ENCODE results near the gene SELENOS. TPM values are rescaled to one million over a fixed set of nuclear protein-coding genes. Genes with fewer than 3 reads are reported as not detected.

Gene SELENOS
- polyA plus RNA-seq, 2 of the 4 experiments (the other 2 are of a cell fraction), result 97.9 to 184 TPM

- ChIA-PET POLR2A (no interaction called here), CTCF (interaction anchor here (0.7 to 13.3 kb wide), 8 partner anchors 8 to 333 kb away, joined by 3 to 227 read pairs (median 3); no protein-coding TSS in a partner anchor)
- no peak for ATAC-seq
- no peak for TF ChIP-seq BCL3 (IDR thresholded peaks at IDR 0.05)
- no peaks in the 10 kb centered on the region for H3K4me1 ChIP-seq
- FAIRE-seq, result no peak
- no peak overlapping the region for H3K27ac ChIP-seq
- no peak overlapping the region for H3K4me2 ChIP-seq
- H3K4me3 ChIP-seq, result no peak overlapping the region
- 72% methylated on average over 10 of the region's 10 CpGs for WGBS (ENCODE audit: missing lambda C conversion rate)
- H3K9me3 ChIP-seq, result no peaks in the 10 kb centered on the region
- no peak for DNase-seq (ENCODE audit: low read depth in 1 of 2, low spot score in 1 of 2)
Measured at GRCh38 chr15:101306341-101307047, 29.2 kb upstream of the SELENOS start.

GRCh38 chr15:101305820-101306255 is 28.6 kb upstream of the SELENOS start:
- DNase-seq (ENCODE audit: low read depth in 1 of 2, low spot score in 1 of 2), result no peak
- H3K27ac ChIP-seq, result no peak overlapping the region
- WGBS (ENCODE audit: missing lambda C conversion rate), result 81% methylated on average over 8 of the region's 8 CpGs
- H3K4me1 ChIP-seq, result no peaks in the 10 kb centered on the region
- POLR2A ChIA-PET, result interaction anchor here (0.6 kb wide), 1 partner anchor 57 kb away, joined by 4 read pairs; no protein-coding TSS in a partner anchor
- H3K9me3 ChIP-seq, result no peaks in the 10 kb centered on the region
- no peak for FAIRE-seq
- ATAC-seq, result no peak
- TF ChIP-seq FOSB (CRISPR knock-in tag; IDR thresholded peaks at IDR 0.05), result no peak
- H3K4me3 ChIP-seq, result no peak overlapping the region
- CTCF ChIA-PET, result interaction anchor here (0.8 to 13.3 kb wide), 8 partner anchors 9 to 333 kb away, joined by 3 to 227 read pairs (median 8); no protein-coding TSS in a partner anchor
- H3K4me2 ChIP-seq, result no peak overlapping the region

- DNase-seq (ENCODE audit: low read depth in 1 of 2, low spot score in 1 of 2) (no peak), ATAC-seq (no peak), FAIRE-seq (no peak)
- TF ChIP-seq RARB (CRISPR knock-in tag; IDR thresholded peaks at IDR 0.05), result no peak
- no peak for TF ChIP-seq NFE2L2 (conservative IDR thresholded peaks at IDR 0.05; ENCODE audit: low read length)
- no peak for TF ChIP-seq POLR2AphosphoS2 (conservative IDR thresholded peaks at IDR 0.05; ENCODE audit: low read length)
- TF ChIP-seq ZNF302 (CRISPR knock-in tag; IDR thresholded peaks at IDR 0.05), result no peak
- no peak for TF ChIP-seq HDAC2 (IDR thresholded peaks at IDR 0.05)
- TF ChIP-seq E2F6 (IDR thresholded peaks at IDR 0.05; ENCODE audit: borderline replicate concordance, low read depth), result no peak
- no peak for TF ChIP-seq EP300 (IDR thresholded peaks at IDR 0.05)
- no peak for TF ChIP-seq JUN (IDR thresholded peaks at IDR 0.05)
- no peak for TF ChIP-seq EHF (CRISPR knock-in tag; IDR thresholded peaks at IDR 0.05)
- Histone ChIP-seq H3K4me2 (no peak overlapping the region), H3K4me3 (no peak overlapping the region), H3K4me1 (no peaks in the 10 kb centered on the region), H3K9me3 (no peaks in the 10 kb centered on the region), H3K27ac (no peak overlapping the region)
- ChIA-PET POLR2A (no interaction called here), CTCF (interaction anchor here (0.8 to 13.3 kb wide), 10 partner anchors 9 to 347 kb away, joined by 3 to 227 read pairs (median 6); partner anchors contain the start of gene SNRPA1)
- WGBS (ENCODE audit: missing lambda C conversion rate), result 73% methylated on average over 3 of the region's 4 CpGs
Measured at GRCh38 chr15:101303408-101303807, 26.1 kb upstream of the SELENOS start.

- H3K4me3 ChIP-seq, result peak overlapping the region; percentile 95
- 62% methylated on average over 9 of the region's 9 CpGs for whole genome bisulfite sequencing (ENCODE audit: missing lambda C conversion rate)
- CTCF ChIA-PET, result interaction anchor here (0.6 to 17.4 kb wide), 7 partner anchors 8 to 423 kb away, joined by 3 to 251 read pairs (median 5); no protein-coding TSS in a partner anchor
- peaks cover 35% of the 10 kb centered on the region for H3K4me1 ChIP-seq
- peak overlapping the region; percentile 91 to 97; a peak in 4 of 6 replicates for H3K27ac ChIP-seq
- no peaks in the 10 kb centered on the region for H3K9me3 ChIP-seq
- FAIRE-seq (no peak), ATAC-seq (no peak), DNase-seq (ENCODE audit: low read depth in 1 of 2, low spot score in 1 of 2) (peak in 1 of 2 experiments; percentile 47)
- POLR2A ChIA-PET, result no interaction called here
- peak overlapping the region; percentile 92 for H3K4me2 ChIP-seq
- TF ChIP-seq CBX8 (IDR thresholded peaks at IDR 0.05) (no peak), TFCP2L1 (CRISPR knock-in tag; IDR thresholded peaks at IDR 0.05) (no peak), EHF (CRISPR knock-in tag; IDR thresholded peaks at IDR 0.05) (no peak), CEBPB (IDR thresholded peaks at IDR 0.05) (no peak), BHLHE40 (IDR thresholded peaks at IDR 0.05; ENCODE audit: low read depth, low read length) (no peak), RARB (CRISPR knock-in tag; IDR thresholded peaks at IDR 0.05) (no peak), ESRRA (IDR thresholded peaks at IDR 0.05; ENCODE audit: borderline replicate concordance, low read length) (no peak), RFX5 (IDR thresholded peaks at IDR 0.05) (no peak), HEYL (CRISPR knock-in tag; IDR thresholded peaks at IDR 0.05) (no peak), PHF8 (IDR thresholded peaks at IDR 0.05; ENCODE audit: borderline replicate concordance, low read depth) (no peak), MAFK (IDR thresholded peaks at IDR 0.05; ENCODE audit: partially characterized antibody) (no peak), JUNB (IDR thresholded peaks at IDR 0.05) (no peak), POLR2A (IDR thresholded peaks at IDR 0.05; ENCODE audit: low read length) (no peak), PBX3 (IDR thresholded peaks at IDR 0.05) (no peak), CHD4 (IDR thresholded peaks at IDR 0.05; ENCODE audit: borderline replicate concordance) (no peak), HMGXB4 (CRISPR knock-in tag; IDR thresholded peaks at IDR 0.05; ENCODE audit: borderline replicate concordance) (no peak)
Measured at GRCh38 chr15:101296418-101297405, 19.4 kb upstream of the SELENOS start.
